ENCODE results near the gene SLC6A2.
"Not testable (repeated sequence)": the region's sequence is repeated elsewhere in the genome, so short reads cannot be mapped to it uniquely, and the experiment has no call there.

SLC6A2 gene

GRCh38 chr16:55725055-55725777, 69.4 kb downstream of the SLC6A2 start:
- DNase-seq = no peak

- no peak for DNase-seq
Observed at GRCh38 chr16:55728797-55729196, 73.0 kb downstream of the SLC6A2 start.

GRCh38 chr16:55730115-55730514, 74.3 kb downstream of the SLC6A2 start:
- no peak for DNase-seq

- DNase-seq = no peak
Observed at GRCh38 chr16:55732496-55732895, 76.7 kb downstream of the SLC6A2 start.

GRCh38 chr16:55734665-55735064, 78.9 kb downstream of the SLC6A2 start:
- DNase-seq = no peak

GRCh38 chr16:55735120-55735781, 79.5 kb downstream of the SLC6A2 start:
- DNase-seq = no peak

GRCh38 chr16:55736671-55737070, 80.9 kb downstream of the SLC6A2 start:
- DNase-seq = no peak

- DNase-seq = no peak
Observed at GRCh38 chr16:55737318-55737717, 81.5 kb downstream of the SLC6A2 start.

- DNase-seq = no peak
Observed at GRCh38 chr16:55737966-55738365, 82.2 kb downstream of the SLC6A2 start.

GRCh38 chr16:55746081-55746480, 90.3 kb downstream of the SLC6A2 start:
- no peak for DNase-seq

GRCh38 chr16:55747785-55748184, 92.0 kb downstream of the SLC6A2 start:
- DNase-seq = no peak

GRCh38 chr16:55752465-55753144, 96.8 kb downstream of the SLC6A2 start:
- not testable (repeated sequence) for DNase-seq

GRCh38 chr16:55753145-55753631, 97.4 kb downstream of the SLC6A2 start:
- DNase-seq = not testable (repeated sequence)

Data from NCI-H1105 (cell line).